Gastroesophageal sphincter (tissue), 3 donors: Measurements from ENCODE around the gene GPR39.

Experiments
- CTCF ChIP-seq, 4 experiments: fragments of 200-600 bp in 2 of 4; fragments of 450-650 bp in 2 of 4; sonication (generic) in 1 of 4; IDR thresholded peaks; one replicate each; pipeline ENCODE4 v1.5.1; 2017 to 2019; ENCODE audit warnings: antibody characterized with exemption in 4 of 4, mild to moderate bottlenecking in 2 of 4, moderate library complexity in 2 of 4
- POLR2A ChIP-seq, 2 donors: fragments of 450-650 bp; IDR thresholded peaks; one replicate each; pipeline ENCODE4 v1.6.1; 2017; ENCODE audit warnings: antibody characterized with exemption in 2 of 2, mild to moderate bottlenecking in 2 of 2, moderate library complexity in 1 of 2
- POLR2AphosphoS5 ChIP-seq: sonication (generic); formaldehyde crosslinking; IDR thresholded peaks from one replicate; pipeline ENCODE4 v1.6.1; 2017; ENCODE audit warnings: antibody characterized with exemption

DNA sequence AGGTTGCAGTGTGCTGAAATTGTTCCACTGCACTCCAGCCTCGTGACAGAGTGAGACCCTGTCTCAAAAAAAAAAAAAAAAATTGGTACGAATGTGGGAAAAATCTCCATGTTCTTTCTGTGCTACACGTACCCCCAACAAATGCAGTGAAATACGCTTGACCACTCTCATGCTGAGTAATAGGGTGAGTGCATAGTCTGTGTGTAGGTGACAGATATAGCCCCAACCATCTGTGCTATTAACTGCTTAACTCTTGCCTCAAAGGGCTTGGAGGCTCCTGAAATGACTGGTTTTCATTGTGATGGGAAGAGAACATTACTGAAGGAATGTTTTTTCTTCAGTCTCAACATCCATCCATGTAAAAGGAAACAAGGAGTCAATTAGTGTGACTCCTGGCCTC lies 237.7 kb downstream of the GPR39 start:
- TF ChIP-seq CTCF (IDR thresholded peaks at IDR 0.05) (no peak), POLR2A (IDR thresholded peaks at IDR 0.05) (no peak), POLR2AphosphoS5 (no peak)
